LNCAP (cell line): ENCODE data around the gene SERPINB2.

Source experiments
- CTCF ChIP-seq: fragments of 450-650 bp; IDR thresholded peaks from 2 replicates; pipeline ENCODE4 v1.5.1; 2017; ENCODE audit warnings: mild to moderate bottlenecking

The SERPINB2 gene

GRCh38 chr18:63897072-63897471, 9.6 kb downstream of the SERPINB2 start:
- no peak for TF ChIP-seq CTCF

DNA sequence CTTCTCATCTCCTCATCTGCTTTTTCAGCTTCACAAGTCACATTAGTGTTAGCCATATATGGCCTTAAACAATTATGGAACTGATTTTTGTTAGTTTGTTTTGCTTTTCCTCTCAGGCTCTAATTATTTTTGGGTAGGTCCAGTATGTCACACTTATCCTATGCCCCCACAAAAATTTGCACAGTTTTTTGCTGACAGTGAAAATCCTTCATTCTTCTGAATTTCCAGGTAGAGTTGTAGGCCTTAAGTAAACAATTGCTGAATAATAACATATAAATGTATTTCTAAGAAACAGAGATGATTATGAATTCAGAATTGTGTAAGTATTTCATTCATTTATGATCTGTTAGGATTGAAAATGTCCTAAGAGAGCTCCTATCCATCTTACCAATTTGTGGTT, 11.7 kb downstream of the SERPINB2 start:
- no peak for TF ChIP-seq CTCF

DNA sequence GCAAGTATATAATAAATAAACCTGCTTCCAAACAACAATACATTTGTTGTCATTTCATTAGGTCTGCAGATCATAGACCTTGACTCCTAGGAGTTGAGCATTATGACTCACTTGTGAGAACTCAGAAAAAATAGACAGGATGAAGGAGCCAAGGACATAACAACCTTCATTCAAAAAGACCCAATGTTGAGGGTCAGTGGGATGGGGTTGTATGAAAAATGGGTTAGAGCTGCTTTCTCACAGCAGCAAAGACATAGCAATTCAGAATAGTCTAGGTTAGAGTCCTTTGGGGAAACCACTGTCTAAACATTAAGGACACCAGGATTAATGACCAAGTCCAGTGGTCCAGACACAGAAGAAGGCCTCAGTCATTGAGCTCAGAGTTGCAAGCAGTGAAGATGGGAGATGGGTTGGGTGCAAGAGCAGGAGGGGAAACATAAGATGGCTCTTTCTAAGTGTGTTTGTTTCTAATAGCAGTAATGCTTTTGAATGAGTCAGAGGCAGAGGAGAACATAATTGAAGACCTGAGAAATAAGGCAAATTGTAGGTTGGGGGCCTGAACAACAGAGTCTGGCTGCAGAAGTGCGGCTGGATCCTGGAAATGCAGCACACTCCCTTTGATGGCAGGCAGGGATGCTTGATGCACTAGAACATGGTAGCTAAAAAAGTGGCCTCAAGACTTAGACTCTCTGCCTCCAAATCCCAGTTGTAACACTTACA, 16.5 kb downstream of the SERPINB2 start:
- TF ChIP-seq CTCF, result no peak

DNA sequence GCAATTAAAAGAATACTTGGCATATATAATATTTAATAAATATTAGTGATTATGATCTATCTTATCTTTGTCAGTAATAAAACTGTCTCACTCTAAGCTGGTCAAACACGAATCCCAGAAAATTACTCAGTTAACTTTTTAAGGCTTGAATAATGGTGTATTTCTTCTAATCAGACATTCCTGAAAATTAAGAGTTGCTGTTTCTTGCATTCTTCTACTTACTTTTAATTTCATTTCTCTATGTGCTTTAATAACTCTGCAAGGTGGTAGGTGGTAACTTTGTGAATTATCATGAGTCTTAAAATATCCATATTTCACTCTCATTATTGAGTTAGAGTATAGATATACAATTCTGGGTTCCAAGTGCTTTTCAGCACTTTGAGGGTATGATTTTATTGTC, 17.2 kb downstream of the SERPINB2 start:
- no peak for TF ChIP-seq CTCF

- no peak for TF ChIP-seq CTCF
These were observed 17.9 kb downstream of the SERPINB2 start for GRCh38 chr18:63905361-63905760.

GRCh38 chr18:63906056-63906455, 18.6 kb downstream of the SERPINB2 start:
- TF ChIP-seq CTCF, result no peak

DNA sequence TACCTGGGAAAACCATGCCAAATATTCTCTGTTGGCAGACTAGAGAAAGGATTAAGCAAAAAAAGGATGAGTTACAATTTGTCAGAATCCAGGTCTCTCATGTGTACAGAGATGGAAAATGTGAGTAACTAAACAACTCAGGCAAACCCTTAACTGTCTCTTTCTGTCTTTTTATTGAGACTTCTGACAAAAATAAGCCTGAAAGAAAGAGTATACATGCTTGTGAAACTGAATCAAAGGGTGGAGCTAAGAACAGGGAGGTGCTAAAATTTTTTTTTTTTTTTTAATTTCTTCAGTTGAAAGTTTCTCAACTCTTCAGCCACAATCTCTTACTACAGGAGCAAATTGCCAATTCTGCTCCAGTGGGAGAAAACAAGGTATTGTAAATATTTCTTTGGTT, 20.2 kb downstream of the SERPINB2 start, which contains the start of gene SERPINB10:
Gene SERPINB10 (plus strand): TSS at position 295 of the 400 bp plus-strand sequence. CDS start 7,553 bp downstream, outside the sequence.
- no peak for TF ChIP-seq CTCF

- no peak for TF ChIP-seq CTCF
These were observed 21.4 kb downstream of the SERPINB2 start for GRCh38 chr18:63908858-63909257.
